ENCODE data around the gene GORASP2.

DNA sequence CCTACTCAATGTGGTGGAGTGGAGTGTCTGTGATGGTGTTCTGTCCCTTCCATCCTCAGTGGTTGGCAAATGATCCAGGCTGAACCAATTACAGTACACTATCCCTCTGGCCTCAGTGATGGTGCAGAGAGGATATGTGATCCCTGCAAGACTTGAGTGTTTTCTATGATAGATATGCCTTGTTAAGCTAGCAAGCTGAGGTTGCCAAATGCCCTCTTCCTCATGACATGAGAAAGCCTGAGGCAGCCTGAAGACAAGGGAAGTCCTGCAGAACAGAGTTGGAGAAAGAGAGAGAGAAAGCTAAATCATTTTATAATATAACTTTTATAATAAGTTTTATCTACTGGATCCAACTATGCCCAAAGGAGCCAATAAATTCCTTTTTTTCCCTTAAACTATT, 41.6 kb upstream of the GORASP2 start:
- TF ChIP-seq, protein P1, sequence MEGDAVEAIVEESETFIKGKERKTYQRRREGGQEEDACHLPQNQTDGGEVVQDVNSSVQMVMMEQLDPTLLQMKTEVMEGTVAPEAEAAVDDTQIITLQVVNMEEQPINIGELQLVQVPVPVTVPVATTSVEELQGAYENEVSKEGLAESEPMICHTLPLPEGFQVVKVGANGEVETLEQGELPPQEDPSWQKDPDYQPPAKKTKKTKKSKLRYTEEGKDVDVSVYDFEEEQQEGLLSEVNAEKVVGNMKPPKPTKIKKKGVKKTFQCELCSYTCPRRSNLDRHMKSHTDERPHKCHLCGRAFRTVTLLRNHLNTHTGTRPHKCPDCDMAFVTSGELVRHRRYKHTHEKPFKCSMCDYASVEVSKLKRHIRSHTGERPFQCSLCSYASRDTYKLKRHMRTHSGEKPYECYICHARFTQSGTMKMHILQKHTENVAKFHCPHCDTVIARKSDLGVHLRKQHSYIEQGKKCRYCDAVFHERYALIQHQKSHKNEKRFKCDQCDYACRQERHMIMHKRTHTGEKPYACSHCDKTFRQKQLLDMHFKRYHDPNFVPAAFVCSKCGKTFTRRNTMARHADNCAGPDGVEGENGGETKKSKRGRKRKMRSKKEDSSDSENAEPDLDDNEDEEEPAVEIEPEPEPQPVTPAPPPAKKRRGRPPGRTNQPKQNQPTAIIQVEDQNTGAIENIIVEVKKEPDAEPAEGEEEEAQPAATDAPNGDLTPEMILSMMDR (IDR thresholded peaks at IDR 0.05), result no peak
- TF ChIP-seq FOXM1 (IDR thresholded peaks at IDR 0.05; ENCODE audit: low read depth), result no peak
- no peak for TF ChIP-seq POLR2AphosphoS5 (IDR thresholded peaks at IDR 0.05; ENCODE audit: low read depth, low read length)
- TF ChIP-seq NFIC (IDR thresholded peaks at IDR 0.05; ENCODE audit: borderline replicate concordance), result no peak
- TF ChIP-seq, protein P2, sequence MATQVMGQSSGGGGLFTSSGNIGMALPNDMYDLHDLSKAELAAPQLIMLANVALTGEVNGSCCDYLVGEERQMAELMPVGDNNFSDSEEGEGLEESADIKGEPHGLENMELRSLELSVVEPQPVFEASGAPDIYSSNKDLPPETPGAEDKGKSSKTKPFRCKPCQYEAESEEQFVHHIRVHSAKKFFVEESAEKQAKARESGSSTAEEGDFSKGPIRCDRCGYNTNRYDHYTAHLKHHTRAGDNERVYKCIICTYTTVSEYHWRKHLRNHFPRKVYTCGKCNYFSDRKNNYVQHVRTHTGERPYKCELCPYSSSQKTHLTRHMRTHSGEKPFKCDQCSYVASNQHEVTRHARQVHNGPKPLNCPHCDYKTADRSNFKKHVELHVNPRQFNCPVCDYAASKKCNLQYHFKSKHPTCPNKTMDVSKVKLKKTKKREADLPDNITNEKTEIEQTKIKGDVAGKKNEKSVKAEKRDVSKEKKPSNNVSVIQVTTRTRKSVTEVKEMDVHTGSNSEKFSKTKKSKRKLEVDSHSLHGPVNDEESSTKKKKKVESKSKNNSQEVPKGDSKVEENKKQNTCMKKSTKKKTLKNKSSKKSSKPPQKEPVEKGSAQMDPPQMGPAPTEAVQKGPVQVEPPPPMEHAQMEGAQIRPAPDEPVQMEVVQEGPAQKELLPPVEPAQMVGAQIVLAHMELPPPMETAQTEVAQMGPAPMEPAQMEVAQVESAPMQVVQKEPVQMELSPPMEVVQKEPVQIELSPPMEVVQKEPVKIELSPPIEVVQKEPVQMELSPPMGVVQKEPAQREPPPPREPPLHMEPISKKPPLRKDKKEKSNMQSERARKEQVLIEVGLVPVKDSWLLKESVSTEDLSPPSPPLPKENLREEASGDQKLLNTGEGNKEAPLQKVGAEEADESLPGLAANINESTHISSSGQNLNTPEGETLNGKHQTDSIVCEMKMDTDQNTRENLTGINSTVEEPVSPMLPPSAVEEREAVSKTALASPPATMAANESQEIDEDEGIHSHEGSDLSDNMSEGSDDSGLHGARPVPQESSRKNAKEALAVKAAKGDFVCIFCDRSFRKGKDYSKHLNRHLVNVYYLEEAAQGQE (IDR thresholded peaks at IDR 0.05; ENCODE audit: low read depth, low read length), result no peak
- TF ChIP-seq FOXJ3 (CRISPR knock-in tag; IDR thresholded peaks at IDR 0.05), result no peak
- no peak for TF ChIP-seq TAF1 (IDR thresholded peaks at IDR 0.05; ENCODE audit: borderline replicate concordance, low read depth, low read length)
- TF ChIP-seq SMC3 (IDR thresholded peaks at IDR 0.05; ENCODE audit: low read depth, low read length), result no peak
- TF ChIP-seq, protein P3, sequence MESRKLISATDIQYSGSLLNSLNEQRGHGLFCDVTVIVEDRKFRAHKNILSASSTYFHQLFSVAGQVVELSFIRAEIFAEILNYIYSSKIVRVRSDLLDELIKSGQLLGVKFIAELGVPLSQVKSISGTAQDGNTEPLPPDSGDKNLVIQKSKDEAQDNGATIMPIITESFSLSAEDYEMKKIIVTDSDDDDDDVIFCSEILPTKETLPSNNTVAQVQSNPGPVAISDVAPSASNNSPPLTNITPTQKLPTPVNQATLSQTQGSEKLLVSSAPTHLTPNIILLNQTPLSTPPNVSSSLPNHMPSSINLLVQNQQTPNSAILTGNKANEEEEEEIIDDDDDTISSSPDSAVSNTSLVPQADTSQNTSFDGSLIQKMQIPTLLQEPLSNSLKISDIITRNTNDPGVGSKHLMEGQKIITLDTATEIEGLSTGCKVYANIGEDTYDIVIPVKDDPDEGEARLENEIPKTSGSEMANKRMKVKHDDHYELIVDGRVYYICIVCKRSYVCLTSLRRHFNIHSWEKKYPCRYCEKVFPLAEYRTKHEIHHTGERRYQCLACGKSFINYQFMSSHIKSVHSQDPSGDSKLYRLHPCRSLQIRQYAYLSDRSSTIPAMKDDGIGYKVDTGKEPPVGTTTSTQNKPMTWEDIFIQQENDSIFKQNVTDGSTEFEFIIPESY (IDR thresholded peaks at IDR 0.05; ENCODE audit: borderline replicate concordance, low read depth), result no peak
- TF ChIP-seq EZH2phosphoT487 (IDR thresholded peaks at IDR 0.05; ENCODE audit: borderline replicate concordance, low read depth), result no peak
- no peak for TF ChIP-seq MXI1 (IDR thresholded peaks at IDR 0.05; ENCODE audit: low read depth, low read length)
- TF ChIP-seq RXRA (IDR thresholded peaks at IDR 0.05; ENCODE audit: borderline replicate concordance, low read depth), result no peak
- TF ChIP-seq FOSL2 (IDR thresholded peaks at IDR 0.05; ENCODE audit: borderline replicate concordance, low read depth), result no peak
- no peak for TF ChIP-seq EP300 (IDR thresholded peaks at IDR 0.05; ENCODE audit: borderline replicate concordance in 1 of 2, low read depth in 1 of 2, low read length in 1 of 2)
